Breast epithelium (tissue), 4 donors: ENCODE measurements around the gene BCAS3. TPM values are rescaled to one million over a fixed set of nuclear protein-coding genes. Genes with fewer than 3 reads are reported as not detected.
A peak's percentile ranks its signal among the peaks of the same experiment; 100 is the strongest.

Experiments
- DNase-seq, 2 donors: peaks; one replicate each; pipeline ENCODE4 v3.0.0-alpha.2; 2019; ENCODE audit warnings: low spot score in 2 of 2
- H3K27ac ChIP-seq, 2 donors: fragments of 200-600 bp; sonication (generic) in 1 of 2; one replicate each; pipeline ENCODE4 v1.5.1; 2016 to 2019; ENCODE audit warnings: mild to moderate bottlenecking in 1 of 2
- H3K27me3 ChIP-seq, 2 donors: fragments of 200-600 bp; sonication (generic) in 1 of 2; one replicate each; pipeline versions ENCODE4 v1.5.1 to v1.6.0; 2017 to 2019; ENCODE audit warnings: control low read depth in 1 of 2, mild to moderate bottlenecking in 1 of 2
- H3K36me3 ChIP-seq: fragments of 200-600 bp; one replicate; pipeline ENCODE4 v1.5.1; 2019
- H3K4me1 ChIP-seq, 2 donors: fragments of 200-600 bp; sonication (generic); one replicate each; pipeline ENCODE4 v1.5.1; 2016 to 2019; ENCODE audit warnings: control low read depth in 1 of 2
- H3K4me3 ChIP-seq, 3 donors: fragments of 200-600 bp; sonication (generic); 1 replicate in 2 of 3; 2 replicates in 1 of 3; pipeline ENCODE4 v1.5.1; 2016 to 2019; ENCODE audit warnings: mild to moderate bottlenecking in 3 of 3, moderate library complexity in 2 of 3
- H3K9me3 ChIP-seq, 2 donors: fragments of 200-600 bp; sonication (generic) in 1 of 2; one replicate each; pipeline ENCODE4 v1.5.1; 2016 to 2019; ENCODE audit warnings: control low read depth in 1 of 2
- CTCF ChIP-seq, 3 donors: fragments of 450-650 bp; IDR thresholded peaks; one replicate each; pipeline ENCODE4 v1.5.1; 2016 to 2017; ENCODE audit warnings: antibody characterized with exemption in 3 of 3, mild to moderate bottlenecking in 3 of 3, moderate library complexity in 3 of 3
- POLR2A ChIP-seq: fragments of 450-650 bp; IDR thresholded peaks from one replicate; pipeline ENCODE4 v1.6.1; 2016; ENCODE audit warnings: antibody characterized with exemption, mild to moderate bottlenecking, moderate library complexity
- POLR2AphosphoS5 ChIP-seq, 3 donors: sonication (generic); formaldehyde crosslinking; IDR thresholded peaks; one replicate each; pipeline ENCODE4 v1.6.1; 2017; ENCODE audit warnings: antibody characterized with exemption in 3 of 3
- intact Hi-C: fragments of 100-400 bp; cut with DNase I; formaldehyde crosslinking; loops from one replicate; pipeline ENCODE4 v1.15.1; 2023; ENCODE audit warnings: low total_unique reads
- total RNA-seq, 3 donors: library from RNA; depleted of rRNA; stranded (reverse); fragments of >200 nt; gene quantifications; one replicate each; pipeline ENCODE4 v1.1.0, GENCODE V29; 2016

Gene BCAS3
- total RNA-seq, 3 donors from 2014 or later: 30.8 to 47.9 (median 31.2) TPM

DNA sequence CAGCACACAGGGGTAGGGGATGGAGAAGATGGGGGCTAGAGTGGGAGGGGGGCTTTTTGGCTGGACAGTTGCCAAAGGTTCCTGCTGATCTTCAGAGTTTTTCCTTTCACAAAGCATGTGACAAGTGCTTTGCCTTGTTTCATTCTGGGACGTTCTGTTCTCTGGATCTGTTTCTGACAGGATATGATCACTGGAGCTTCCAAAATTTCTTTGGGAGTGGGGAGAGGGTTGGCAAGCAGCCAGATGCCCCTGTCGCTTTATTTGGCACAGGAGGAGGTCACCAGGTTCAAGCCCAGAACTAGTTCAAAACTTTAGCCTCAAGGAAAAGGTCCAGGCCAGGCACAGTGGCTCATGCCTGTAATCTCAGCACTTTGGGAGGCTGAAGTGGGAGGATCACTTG lies 653.5 kb downstream of the BCAS3 start:
- Histone ChIP-seq H3K4me1 (no peaks in the 10 kb centered on the region), H3K27ac (peak overlapping the region in 1 of 2 donors; percentile 41), H3K9me3 (no peaks in the 10 kb centered on the region), H3K36me3 (no peaks in the 10 kb centered on the region), H3K27me3 (no peaks in the 10 kb centered on the region), H3K4me3 (no peak overlapping the region)
- no peak for DNase-seq
- intact Hi-C loops: no loop called here
- TF ChIP-seq POLR2A (no peak), CTCF (IDR thresholded peaks at IDR 0.05) (no peak), POLR2AphosphoS5 (IDR thresholded peaks at IDR 0.05) (no peak)

DNA sequence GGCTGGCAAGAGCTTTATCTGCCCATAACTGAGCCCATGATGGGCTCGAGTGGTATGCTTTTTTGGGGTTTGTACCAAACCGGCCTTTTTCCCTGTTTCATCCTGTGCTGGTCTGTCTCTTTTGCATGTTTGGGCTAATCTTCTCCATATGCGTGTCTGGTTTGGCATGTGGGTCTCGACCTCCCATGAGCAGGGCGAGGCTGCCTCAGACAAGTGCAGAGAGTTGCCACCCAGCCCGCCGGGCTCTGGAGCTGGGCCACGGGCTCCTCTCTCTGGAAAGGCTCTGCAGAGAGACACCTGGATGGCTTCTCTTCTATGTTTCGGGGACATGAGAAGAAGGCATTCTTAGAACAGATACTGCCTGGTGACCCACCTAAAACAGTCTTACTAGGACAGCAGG lies 654.2 kb downstream of the BCAS3 start:
- Histone ChIP-seq H3K4me1 (no peaks in the 10 kb centered on the region), H3K4me3 (no peak overlapping the region), H3K36me3 (no peaks in the 10 kb centered on the region), H3K27me3 (no peaks in the 10 kb centered on the region), H3K27ac (peak overlapping the region in 1 of 2 donors; percentile 15), H3K9me3 (no peaks in the 10 kb centered on the region)
- intact Hi-C loops: no loop called here
- no peak for DNase-seq
- TF ChIP-seq CTCF (IDR thresholded peaks at IDR 0.05) (no peak), POLR2A (no peak), POLR2AphosphoS5 (IDR thresholded peaks at IDR 0.05) (no peak)

- Histone ChIP-seq H3K27me3 (no peaks in the 10 kb centered on the region), H3K4me1 (no peaks in the 10 kb centered on the region), H3K4me3 (no peak overlapping the region), H3K36me3 (no peaks in the 10 kb centered on the region), H3K27ac (no peak overlapping the region), H3K9me3 (no peaks in the 10 kb centered on the region)
- TF ChIP-seq POLR2A (no peak), CTCF (IDR thresholded peaks at IDR 0.05) (no peak)
- intact Hi-C loops: no loop called here
- DNase-seq: no peak
Observed at GRCh38 chr17:61333136-61333535, 655.5 kb downstream of the BCAS3 start.

DNA sequence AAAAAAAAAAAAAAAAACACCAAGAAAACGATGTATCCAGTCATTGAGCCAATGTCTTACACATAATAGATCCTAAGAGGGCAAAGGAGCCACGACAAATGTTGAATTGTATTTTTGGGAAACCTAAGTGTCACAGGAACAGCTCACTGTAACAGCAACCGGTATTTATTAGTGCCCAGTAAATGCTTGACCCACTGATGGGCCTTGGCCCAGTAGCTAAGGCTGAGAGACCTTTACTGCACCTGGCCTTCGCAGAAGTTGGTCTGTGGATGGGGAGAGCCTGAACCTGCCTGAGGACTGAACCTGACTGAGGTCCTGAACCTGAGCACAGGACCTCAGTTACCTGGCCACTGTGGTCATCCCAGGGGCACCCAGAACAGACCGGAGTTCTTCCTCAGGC lies 657.0 kb downstream of the BCAS3 start:
- TF ChIP-seq POLR2A: no peak
- Histone ChIP-seq H3K4me1 (no peaks in the 10 kb centered on the region), H3K27ac (peak overlapping the region in 1 of 2 donors; percentile 26), H3K27me3 (no peaks in the 10 kb centered on the region), H3K36me3 (no peaks in the 10 kb centered on the region), H3K4me3 (no peak overlapping the region), H3K9me3 (no peaks in the 10 kb centered on the region)
- no peak for DNase-seq
- intact Hi-C loops: no loop called here

GRCh38 chr17:61335105-61335844 lies 657.6 kb downstream of the BCAS3 start:
- no peaks in the 10 kb centered on the region for H3K4me1 ChIP-seq
- TF ChIP-seq CTCF (IDR thresholded peaks at IDR 0.05): no peak
- TF ChIP-seq POLR2A: no peak
- TF ChIP-seq POLR2AphosphoS5 (IDR thresholded peaks at IDR 0.05): no peak
- H3K27me3 ChIP-seq: no peaks in the 10 kb centered on the region
- H3K36me3 ChIP-seq: no peaks in the 10 kb centered on the region
- no peak overlapping the region for H3K4me3 ChIP-seq
- DNase-seq: no peak
- intact Hi-C loops: no loop called here
- H3K9me3 ChIP-seq: no peaks in the 10 kb centered on the region
- peak overlapping the region in 1 of 2 donors; percentile 26 for H3K27ac ChIP-seq
